ENCODE results near the gene EHD4. TPM values are rescaled to one million over a fixed set of nuclear protein-coding genes. Genes with fewer than 3 reads are reported as not detected.

The EHD4 gene
- polyA plus RNA-seq, 1 donor (not counting 4 experiments of a cell fraction or from before 2014, with no cell fraction given), result 31.5 TPM

GRCh38 chr15:41997845-41998244 is 25.5 kb upstream of the EHD4 start:
- Histone ChIP-seq H3K27me3 (ENCODE audit: control insufficient read depth, extremely low read depth, insufficient read depth, low read length) (no peaks in the 10 kb centered on the region), H3K27ac (ENCODE audit: control insufficient read depth, insufficient read depth, low read length) (no peak overlapping the region), H3K9ac (ENCODE audit: control insufficient read depth, extremely low read depth, insufficient read depth, low read length) (no peak overlapping the region), H3K36me3 (ENCODE audit: control insufficient read depth in 2 of 2, extremely low read depth in 1 of 2, insufficient read depth in 2 of 2, low read length in 2 of 2) (no peaks in the 10 kb centered on the region), H3K9me3 (ENCODE audit: control insufficient read depth, low read depth, low read length) (no peaks in the 10 kb centered on the region), H4K20me1 (ENCODE audit: control insufficient read depth, extremely low read depth, insufficient read depth, low read length) (no peaks in the 10 kb centered on the region), H3K79me2 (ENCODE audit: control insufficient read depth, insufficient read depth, low read length) (no peaks in the 10 kb centered on the region), H3K4me2 (ENCODE audit: control insufficient read depth, extremely low read depth, insufficient read depth, low read depth, low read length) (no peak overlapping the region), H3K4me1 (ENCODE audit: control insufficient read depth, extremely low read depth, insufficient read depth, low read length) (no peaks in the 10 kb centered on the region), H2AFZ (ENCODE audit: control insufficient read depth, low read length) (no peak overlapping the region), H3K9me1 (ENCODE audit: control insufficient read depth, extremely low read depth, insufficient read depth, low read length) (no peaks in the 10 kb centered on the region), H3K4me3 (ENCODE audit: control insufficient read depth in 2 of 3, extremely low read depth in 1 of 3, insufficient read depth in 2 of 3, low read depth in 1 of 3, low read length in 3 of 3) (no peak overlapping the region)
- FAIRE-seq, result no peak
- no peak for DNase-seq (ENCODE audit: low read depth, low spot score)
- TF ChIP-seq CTCF (optimal IDR thresholded peaks at IDR 0.05 in 1 of 3, IDR thresholded peaks at IDR 0.05 in 1 of 3, conservative IDR thresholded peaks at IDR 0.05 in 1 of 3; ENCODE audit: extremely low read depth in 1 of 3, insufficient read depth in 2 of 3, low read length in 3 of 3), result no peak
- TF ChIP-seq EZH2 (IDR thresholded peaks at IDR 0.05; ENCODE audit: low read length), result no peak
- dilution Hi-C loops (cut with MboI; ENCODE audit: extremely low pct_ligation_motif_present, low sequenced_read_pairs), result no loop called here

GRCh38 chr15:41996921-41997592 is 24.7 kb upstream of the EHD4 start:
- Histone ChIP-seq H3K9me1 (ENCODE audit: control insufficient read depth, extremely low read depth, insufficient read depth, low read length) (no peaks in the 10 kb centered on the region), H3K27ac (ENCODE audit: control insufficient read depth, insufficient read depth, low read length) (no peak overlapping the region), H3K9ac (ENCODE audit: control insufficient read depth, extremely low read depth, insufficient read depth, low read length) (no peak overlapping the region), H3K9me3 (ENCODE audit: control insufficient read depth, low read depth, low read length) (no peaks in the 10 kb centered on the region), H3K4me2 (ENCODE audit: control insufficient read depth, extremely low read depth, insufficient read depth, low read depth, low read length) (no peak overlapping the region), H3K36me3 (ENCODE audit: control insufficient read depth in 2 of 2, extremely low read depth in 1 of 2, insufficient read depth in 2 of 2, low read length in 2 of 2) (no peaks in the 10 kb centered on the region), H3K4me1 (ENCODE audit: control insufficient read depth, extremely low read depth, insufficient read depth, low read length) (no peaks in the 10 kb centered on the region), H4K20me1 (ENCODE audit: control insufficient read depth, extremely low read depth, insufficient read depth, low read length) (no peaks in the 10 kb centered on the region), H3K4me3 (ENCODE audit: control insufficient read depth in 2 of 3, extremely low read depth in 1 of 3, insufficient read depth in 2 of 3, low read depth in 1 of 3, low read length in 3 of 3) (no peak overlapping the region), H3K79me2 (ENCODE audit: control insufficient read depth, insufficient read depth, low read length) (no peaks in the 10 kb centered on the region), H2AFZ (ENCODE audit: control insufficient read depth, low read length) (no peak overlapping the region), H3K27me3 (ENCODE audit: control insufficient read depth, extremely low read depth, insufficient read depth, low read length) (no peaks in the 10 kb centered on the region)
- DNase-seq (ENCODE audit: low read depth, low spot score) (no peak), FAIRE-seq (no peak)
- dilution Hi-C loops (cut with MboI; ENCODE audit: extremely low pct_ligation_motif_present, low sequenced_read_pairs), result no loop called here
- TF ChIP-seq EZH2 (IDR thresholded peaks at IDR 0.05; ENCODE audit: low read length), result no peak
- TF ChIP-seq CTCF (optimal IDR thresholded peaks at IDR 0.05 in 1 of 3, IDR thresholded peaks at IDR 0.05 in 1 of 3, conservative IDR thresholded peaks at IDR 0.05 in 1 of 3; ENCODE audit: extremely low read depth in 1 of 3, insufficient read depth in 2 of 3, low read length in 3 of 3), result no peak
